HS-5 (cell line): ENCODE results near the gene CNOT3.
"Not testable (repeated sequence)": the region's sequence is repeated elsewhere in the genome, so short reads cannot be mapped to it uniquely, and the experiment has no call there.

Experiments used
- DNase-seq: peaks from one replicate; pipeline ENCODE4 v3.0.0-alpha.2; 2012; ENCODE audit warnings: low read depth

The CNOT3 gene

DNA sequence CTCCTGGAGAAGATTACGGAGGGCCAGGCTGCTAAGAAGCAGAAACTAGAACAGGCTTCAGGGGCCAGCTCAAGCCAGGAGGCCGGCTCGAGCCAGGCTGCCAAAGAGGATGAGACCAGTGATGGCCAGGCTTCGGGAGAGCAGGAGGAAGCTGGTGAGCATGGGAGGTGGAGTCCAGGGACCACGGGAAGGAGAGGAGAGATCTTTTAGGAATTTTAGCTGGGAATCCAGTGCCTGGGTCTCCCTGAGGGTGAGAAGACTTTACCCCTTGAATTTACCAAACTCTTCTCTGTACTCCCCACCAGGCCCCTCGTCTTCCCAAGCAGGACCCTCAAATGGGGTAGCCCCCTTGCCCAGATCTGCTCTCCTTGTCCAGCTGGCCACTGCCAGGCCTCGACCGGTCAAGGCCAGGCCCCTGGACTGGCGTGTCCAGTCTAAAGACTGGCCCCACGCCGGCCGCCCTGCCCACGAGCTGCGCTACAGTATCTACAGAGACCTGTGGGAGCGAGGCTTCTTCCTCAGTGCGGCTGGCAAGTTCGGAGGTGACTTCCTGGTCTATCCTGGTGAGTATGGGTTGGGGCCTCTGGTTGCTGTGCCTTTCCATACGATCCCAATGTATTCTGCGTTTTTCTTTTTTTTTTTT, 54.4 kb downstream of the CNOT3 start:
- DNase-seq, result no peak

DNA sequence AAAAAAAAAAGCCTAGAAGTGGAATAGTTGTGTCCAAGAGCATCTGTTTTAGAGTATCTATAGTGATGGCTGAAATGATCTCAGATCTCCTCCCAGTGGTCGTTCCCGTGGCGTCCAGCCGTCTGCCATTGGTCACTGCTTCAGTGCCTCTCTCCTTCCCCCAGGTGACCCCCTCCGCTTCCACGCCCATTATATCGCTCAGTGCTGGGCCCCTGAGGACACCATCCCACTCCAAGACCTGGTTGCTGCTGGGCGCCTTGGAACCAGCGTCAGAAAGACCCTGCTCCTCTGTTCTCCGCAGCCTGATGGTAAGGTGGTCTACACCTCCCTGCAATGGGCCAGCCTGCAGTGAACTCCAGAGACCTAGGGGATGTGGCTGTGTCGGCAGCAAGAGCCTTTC, 55.4 kb downstream of the CNOT3 start:
- DNase-seq, result no peak

DNA sequence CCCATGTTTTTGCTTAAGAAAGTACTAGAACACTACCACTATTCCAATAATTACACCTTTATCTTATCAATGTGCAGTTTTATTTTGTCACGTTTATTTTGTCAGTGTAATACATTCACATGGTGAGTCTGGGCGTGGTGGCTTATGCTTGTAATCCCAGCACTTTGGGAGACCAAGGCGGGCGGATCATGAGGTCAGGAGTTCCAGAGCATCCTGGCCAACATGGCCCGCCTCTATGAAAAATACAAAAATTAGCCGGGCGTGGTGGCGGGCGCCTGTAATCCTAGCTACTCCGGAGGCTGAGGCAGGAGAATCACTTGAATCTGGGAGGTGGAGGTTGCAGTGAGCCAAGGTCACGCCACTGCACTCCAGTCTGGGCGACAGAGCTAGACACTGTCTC, 56.9 kb downstream of the CNOT3 start:
- DNase-seq, result not testable (repeated sequence)

DNA sequence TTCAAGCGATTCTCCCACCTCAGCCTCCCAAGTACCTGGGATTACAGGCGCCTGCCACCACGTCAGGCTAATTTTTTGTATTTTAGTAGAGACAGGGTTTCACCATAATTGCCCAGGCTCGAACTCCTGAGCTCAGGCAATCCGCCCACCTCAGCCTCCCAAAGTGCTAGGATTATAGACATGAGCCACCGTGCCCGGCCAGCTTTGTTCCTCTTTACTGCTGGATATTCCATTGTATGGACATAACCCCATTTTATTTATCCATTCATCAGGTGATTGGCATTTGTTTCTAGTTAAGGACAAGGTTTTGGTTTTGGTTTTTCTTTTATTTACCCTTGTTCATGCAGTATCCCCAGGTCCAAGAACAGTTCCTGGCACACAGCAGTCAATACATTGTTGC, 59.0 kb downstream of the CNOT3 start:
- DNase-seq, result no peak

DNA sequence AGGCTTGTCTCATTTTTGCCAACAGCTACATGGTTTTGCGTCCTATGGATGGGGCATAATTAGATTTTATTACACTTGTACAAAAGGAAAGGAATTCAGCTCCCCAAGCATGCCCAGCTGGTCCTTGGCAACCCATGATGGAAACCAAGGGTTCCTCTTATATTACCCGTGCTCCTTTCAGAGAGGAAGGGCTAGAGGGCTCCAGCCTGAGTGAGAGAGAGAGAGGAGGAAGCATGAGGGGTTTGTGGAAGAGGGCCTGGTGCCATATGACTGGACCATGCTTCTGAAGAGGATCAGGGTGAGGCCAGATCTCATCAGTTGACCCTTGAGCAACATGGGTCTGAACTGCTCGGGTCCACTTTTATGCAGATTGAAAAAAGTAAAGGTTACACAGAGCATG, 59.6 kb downstream of the CNOT3 start:
- DNase-seq, result no peak

DNA sequence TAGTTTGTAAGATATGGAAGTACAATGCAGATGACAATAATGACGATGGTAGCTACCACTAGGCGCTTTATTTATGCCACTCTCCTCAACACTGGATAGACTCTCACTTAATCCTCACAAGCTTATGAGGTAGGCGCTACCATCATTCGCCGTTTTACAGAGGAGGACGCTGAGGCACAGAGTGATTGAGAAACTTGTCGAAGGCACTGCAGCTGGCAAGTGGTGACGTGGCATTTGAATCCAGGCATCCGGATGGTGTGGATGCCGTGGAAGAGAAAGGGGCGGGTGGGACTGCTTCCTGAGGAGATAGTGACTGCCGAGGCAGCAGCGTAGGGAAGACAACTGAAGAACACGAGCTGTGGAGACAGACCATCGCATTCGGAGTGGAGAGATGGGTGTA, 61.8 kb downstream of the CNOT3 start:
- DNase-seq, result no peak

DNA sequence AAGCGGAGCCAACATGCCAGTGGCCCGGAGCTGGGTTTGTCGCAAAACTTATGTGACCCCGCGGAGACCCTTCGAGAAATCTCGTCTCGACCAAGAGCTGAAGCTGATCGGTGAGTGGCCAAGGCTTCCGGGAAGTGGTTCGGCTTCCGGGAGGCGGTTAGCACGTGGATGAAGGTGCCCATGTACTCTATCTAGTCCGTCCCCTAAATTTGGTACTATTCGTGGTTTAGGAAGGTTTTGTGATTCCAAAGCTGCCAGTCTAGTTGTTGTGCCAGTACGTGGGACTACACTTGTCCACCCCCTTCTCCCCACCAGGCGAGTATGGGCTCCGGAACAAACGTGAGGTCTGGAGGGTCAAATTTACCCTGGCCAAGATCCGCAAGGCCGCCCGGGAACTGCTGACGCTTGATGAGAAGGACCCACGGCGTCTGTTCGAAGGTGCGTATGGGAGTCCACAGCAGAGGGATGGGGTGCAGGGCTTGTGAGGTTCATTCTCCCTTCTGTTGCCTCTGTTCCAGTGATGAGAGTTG, 63.7 kb downstream of the CNOT3 start:
- DNase-seq, result no peak

DNA sequence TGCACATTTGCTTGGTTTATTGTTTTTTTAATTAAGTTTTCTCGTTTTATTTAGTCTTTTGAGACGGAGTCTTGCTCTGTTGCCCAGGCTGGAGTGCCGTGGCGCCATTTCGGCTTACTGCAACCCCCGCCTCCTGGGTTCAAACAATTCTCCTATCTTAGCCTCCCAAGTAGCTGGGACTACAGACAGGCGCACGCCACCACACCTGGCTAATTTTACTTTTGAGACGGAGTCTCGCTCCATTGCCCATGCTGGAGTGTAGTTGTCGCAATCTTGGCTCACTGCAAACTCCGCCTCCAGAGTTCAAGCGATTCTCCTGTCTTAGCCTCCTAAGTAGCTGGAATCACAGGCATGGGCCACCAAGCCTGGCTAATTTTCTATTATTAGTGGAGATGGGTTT, 64.4 kb downstream of the CNOT3 start:
- no peak for DNase-seq

DNA sequence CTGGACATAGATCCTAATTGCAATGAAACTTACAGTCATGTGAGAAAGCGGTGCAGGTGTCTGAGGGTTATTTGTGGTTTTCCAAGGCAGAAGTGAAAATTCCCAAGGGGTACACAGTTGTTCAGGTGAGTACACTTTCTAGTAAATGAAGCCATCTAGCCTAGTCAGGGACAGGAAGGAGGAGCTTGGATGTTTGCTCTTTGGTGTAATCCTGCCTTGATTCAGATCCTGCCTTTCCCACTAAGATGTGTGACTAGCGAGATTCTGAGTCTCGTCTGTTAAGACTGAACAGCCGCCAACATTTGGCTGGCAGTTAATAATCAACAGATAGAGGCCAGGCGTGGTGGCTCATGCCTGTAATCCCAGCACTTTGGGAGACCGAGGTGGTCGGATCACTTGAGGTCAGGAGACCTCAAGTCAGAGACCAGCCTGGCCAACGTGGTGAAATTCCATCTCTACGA, 65.6 kb downstream of the CNOT3 start:
- DNase-seq, result no peak

DNA sequence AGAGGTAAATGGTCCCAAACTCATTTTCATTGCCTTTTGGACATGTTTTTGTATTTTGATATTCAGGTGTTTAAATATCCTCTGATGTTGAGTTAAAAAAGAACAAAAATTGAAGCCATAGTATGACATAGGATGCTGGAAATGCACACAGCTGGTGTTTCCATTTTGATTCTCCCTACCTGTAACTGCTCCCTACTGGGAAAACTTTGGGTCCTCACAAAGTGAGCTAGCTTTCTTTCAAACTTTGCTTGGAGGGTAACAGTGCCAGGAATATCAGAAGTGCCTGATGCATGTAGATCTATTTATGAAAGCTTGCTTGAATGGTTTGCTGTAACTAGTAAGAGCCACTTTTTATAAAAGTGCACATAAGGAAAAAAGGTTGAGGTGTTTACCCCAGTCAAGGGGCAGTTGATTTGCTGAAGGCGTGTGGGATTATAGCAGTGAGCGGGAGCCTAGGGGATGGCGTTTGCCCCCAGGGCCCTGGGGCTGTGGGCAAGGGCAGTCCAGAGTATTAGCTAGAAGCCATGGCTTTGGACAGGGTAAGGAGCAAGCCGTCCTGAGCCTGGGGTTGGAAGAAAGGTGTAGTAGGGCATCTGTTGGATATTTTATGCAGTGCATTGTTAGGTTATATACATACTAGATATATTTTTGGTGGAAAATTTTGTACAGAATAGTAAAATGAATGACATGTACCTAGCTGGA, 67.4 kb downstream of the CNOT3 start:
- DNase-seq, result no peak
